Measurements from ENCODE around the gene E4F1.

E4F1 gene

GRCh38 chr16:2207872-2208271 is 15.5 kb upstream of the E4F1 start:
- no peak for DNase-seq

- no peak for DNase-seq
Observed at GRCh38 chr16:2208308-2208707, 15.1 kb upstream of the E4F1 start.

GRCh38 chr16:2208772-2209171 is 14.6 kb upstream of the E4F1 start:
- DNase-seq, result no peak

- DNase-seq, result no peak
Observed at GRCh38 chr16:2209258-2210008, 14.0 kb upstream of the E4F1 start.

GRCh38 chr16:2210009-2210332 is 13.4 kb upstream of the E4F1 start:
- no peak for DNase-seq

DNA sequence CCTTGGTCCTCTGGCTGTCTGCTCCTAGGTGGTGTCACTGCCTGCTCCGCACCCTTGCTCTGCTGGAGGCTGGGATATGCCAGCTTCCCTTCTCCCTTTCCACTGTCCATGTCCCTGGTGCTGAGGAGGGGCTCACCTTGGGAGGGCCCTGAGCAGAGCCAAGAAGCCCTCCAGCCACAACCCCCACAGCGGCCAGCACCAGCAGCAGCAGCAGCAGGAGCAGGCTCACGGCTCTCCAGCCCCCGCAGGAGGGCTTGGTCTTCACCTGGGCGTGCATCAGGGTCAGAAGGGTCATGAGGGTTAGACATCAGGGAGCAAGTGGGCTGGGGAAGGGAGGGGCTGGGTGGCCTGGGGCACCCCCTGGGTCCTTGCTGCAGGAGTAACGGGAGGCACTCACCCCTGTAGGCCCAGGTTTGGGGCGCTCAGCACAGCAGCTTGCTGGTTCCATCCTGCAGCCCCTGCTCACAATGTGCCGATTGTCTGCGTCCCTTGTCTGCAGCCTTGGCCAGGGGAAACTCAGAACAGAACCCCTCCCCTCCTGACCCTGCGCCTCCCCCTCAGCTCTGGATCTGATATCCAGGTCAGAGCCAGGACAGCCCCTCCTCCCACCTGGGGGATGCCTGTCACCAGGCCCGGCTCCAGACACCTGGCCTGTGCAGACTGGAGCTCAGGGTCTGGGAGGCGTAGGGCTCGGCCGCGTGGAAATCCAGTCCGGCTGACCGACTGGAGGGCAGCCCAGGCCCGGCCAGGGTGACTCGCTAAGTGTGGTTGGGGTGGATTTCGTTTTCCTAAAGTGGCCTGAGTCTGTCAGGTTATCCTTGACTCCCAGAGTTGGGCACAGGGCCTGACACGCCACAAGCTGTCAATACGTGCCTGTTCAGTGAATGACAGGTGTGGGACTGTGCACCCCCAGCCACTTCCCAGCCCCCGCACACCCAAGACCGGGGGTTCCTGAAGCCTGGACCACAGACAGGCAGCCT is 12.7 kb upstream of the E4F1 start, which contains the start of gene BRICD5:
BRICD5 (minus strand) TSS at position 478 of the 980 bp plus-strand sequence; CDS start at position 448, 30 bp downstream.
- DNase-seq, result no peak

DNA sequence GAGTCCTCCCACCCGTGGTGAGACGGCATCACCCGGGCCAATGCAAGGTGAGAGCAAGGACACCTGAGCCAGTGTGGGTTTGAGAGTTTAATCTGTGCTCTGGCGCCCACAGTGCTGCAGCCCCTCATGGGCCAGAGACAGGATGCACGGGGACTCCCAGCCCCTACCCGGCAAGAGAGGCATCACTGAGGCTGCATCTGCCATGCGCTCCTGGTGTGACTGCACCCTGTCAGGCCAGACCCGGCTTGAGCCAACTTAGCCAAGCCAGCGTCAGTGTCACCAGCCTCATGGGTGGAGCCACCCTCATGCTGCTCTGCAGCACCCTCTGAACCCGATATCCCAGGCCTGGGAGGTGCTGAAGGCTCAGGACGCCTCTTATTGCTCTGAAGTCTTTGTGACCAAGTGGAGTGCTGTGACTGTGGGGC is 11.5 kb upstream of the E4F1 start:
- DNase-seq, result no peak

- DNase-seq, result no peak
Observed at GRCh38 chr16:2212362-2213324, 10.7 kb upstream of the E4F1 start.

DNA sequence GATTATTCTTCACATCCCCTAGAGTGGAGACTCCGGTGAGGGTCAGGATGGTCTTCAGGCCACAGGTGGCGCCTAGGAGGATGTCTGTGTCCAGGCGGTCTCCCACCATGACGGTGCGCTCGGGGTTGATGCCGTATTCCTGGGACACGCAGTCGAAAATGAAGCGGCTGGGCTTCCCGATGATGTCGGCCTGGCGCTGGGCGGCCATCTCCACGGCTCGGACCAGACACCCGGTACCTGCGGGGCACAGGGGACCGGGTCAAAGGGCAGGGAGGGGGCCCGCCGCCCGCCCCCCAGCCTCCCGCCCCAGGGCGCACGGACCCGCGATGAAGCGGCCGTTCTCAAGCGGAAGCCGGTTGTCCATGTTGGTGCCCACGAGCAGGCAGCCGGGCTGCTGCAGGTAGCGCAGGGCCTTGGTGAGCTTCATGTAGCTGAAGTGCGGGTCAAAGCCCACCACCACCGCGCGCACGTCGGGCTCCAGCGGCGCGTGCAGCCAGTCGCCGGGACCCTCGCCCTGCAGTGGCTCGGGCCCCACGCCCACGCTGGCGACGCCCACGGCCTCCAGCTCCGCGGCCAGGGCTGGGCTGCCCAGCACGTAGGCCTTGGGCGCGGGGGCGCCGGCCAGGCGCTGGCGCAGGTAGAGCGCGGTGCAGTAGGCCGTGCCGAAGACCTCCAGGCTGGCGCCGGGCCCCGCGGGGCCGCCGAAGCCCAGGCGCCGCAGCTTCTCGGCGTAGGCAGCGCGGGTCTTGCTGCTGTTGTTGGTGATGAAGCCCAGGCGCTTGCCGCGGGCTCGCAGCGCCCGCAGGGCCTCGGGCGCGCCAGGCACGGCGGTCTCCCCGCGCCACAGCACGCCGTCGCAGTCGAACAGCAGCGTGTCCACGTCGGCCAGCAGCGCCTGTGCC is 9.3 kb upstream of the E4F1 start:
- no peak for DNase-seq

DNA sequence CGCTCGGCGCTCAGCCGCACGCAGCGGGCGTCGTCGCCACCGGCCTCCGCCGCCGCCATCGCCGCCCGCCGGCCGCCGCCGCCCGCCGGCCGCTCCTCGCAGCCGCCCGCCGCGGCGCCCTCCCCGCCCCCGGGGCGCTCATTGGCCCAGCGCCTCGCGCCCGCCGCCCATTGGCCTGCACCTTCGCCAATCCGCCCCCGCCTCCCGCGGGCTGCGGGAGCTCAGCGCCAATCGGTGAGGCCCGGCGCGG is 8.7 kb upstream of the E4F1 start, which contains the start of gene PGP:
PGP (minus strand) TSS at position 122 of the 250 bp plus-strand sequence; CDS start at position 59, 63 bp downstream.
- DNase-seq, result no peak

DNA sequence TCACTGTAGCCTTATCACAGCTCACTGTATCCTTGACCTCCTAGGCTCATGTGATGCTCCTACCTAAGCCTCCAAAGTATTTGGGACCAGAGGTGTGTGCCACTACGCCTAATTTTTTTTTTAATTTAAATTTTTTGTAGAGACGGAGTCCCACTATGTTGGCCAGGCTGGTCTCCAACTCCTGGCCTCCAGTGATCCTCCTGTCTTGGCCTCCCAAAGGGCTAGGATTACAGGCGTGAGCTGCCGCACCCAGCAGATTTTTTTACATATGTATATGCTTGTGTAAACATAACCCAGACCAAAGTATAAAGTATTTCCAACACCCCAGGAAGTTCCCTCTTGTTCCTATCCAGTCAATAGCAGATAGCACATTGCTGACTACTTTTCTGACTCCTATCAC is 7.1 kb upstream of the E4F1 start:
- no peak for DNase-seq

DNA sequence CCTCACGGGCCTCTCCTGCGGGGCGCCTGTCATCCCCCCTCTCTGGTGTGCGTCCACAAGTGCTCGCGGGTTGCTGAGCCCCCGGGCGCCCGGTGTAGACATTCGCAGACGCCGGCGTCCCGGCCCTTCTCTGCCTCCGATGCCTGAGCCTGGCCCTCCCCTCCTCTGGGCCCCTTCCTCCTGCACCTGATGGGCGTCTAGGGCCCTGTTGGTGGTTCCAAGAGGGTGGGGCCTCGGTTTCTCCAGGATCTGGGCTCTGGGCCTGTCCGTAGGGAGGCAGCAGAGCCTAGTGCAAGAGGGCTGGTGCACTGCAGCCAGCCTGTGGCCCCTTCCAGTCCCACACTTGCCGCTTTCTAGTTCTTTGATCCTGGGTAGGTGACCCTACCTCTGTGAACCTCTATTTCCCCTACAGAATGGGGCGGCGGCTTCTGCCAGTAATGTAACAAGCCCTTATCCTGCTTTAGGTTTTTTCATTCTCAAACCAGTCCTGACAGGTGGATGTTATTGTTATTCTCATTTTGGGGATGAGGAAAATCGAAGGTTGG is 623 bp downstream of the E4F1 start:
- no peak for DNase-seq

- DNase-seq, result no peak
Observed at GRCh38 chr16:2226245-2226793, 2.9 kb downstream of the E4F1 start.

- no peak for DNase-seq
Observed at GRCh38 chr16:2226918-2227317, 3.5 kb downstream of the E4F1 start.

DNA sequence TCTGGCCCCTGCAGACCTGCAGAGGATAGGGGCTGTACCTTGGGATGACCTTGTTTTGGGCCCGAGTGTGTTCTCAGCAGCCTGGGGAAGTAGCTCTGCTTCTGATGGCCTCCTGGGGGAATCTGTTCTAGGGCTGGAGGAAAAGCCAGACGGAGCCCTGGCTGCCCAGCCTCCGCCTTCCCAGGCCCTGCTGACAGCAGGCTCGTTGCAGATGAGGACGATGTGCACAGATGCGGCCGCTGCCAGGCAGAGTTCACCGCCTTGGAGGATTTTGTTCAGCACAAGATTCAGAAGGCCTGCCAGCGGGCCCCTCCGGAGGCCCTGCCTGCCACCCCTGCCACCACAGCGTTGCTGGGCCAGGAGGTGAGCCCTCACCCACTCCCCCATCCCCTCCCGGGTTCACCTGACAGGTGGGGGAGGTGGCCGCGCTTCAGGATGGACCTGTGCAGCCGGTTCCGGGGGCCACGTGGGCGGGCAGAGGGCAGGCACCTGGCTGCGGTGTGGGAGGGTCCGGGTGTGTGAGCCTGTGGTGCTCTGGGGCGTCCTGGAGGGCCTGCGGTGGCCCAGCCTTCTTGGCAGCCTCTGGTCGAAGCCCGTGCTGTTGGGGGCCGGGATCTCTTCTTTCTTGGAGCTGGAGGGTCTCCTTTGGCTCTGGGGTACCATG is 4.9 kb downstream of the E4F1 start:
- DNase-seq, result no peak

- no peak for DNase-seq
Observed at GRCh38 chr16:2229091-2229490, 5.7 kb downstream of the E4F1 start.

GRCh38 chr16:2229632-2230250 is 6.3 kb downstream of the E4F1 start:
- no peak for DNase-seq

- DNase-seq, result no peak
Observed at GRCh38 chr16:2230376-2230775, 7.0 kb downstream of the E4F1 start.

GRCh38 chr16:2231016-2231931 is 7.9 kb downstream of the E4F1 start:
- DNase-seq, result no peak

All from activated gamma-delta T cell treated with Interleukin-2 at 50 U/mL for 16 hours (primary cell).